OCI-M1 (cell line): ENCODE data around the gene RAB40C.
"Not testable (repeated sequence)": the region's sequence is repeated elsewhere in the genome, so short reads cannot be mapped to it uniquely, and the experiment has no call there.

Source experiments
- DNase-seq: peaks from one replicate; lab custom pipeline; 2025; lab: John Stamatoyannopoulos, UW

RAB40C gene

DNA sequence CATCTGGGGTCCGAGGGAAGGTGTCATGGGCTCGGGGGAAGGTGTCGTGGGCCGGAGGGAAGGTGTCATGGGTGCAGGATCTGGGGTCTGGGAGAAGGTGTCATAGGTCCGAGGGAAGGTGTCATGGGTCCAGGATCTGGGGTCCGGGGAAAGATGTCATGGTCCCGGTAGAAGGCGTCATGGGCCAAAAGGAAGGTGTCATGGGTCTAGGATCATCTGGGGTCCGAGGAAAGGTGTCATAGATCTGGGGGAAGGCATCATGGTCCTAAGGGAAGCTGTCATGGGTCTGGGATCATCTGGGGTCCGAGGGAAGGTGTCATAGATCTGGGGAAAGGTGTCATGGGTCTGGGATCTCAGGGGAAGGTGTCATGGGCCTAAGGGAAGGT is 942 bp downstream of the RAB40C start:
- no peak for DNase-seq

DNA sequence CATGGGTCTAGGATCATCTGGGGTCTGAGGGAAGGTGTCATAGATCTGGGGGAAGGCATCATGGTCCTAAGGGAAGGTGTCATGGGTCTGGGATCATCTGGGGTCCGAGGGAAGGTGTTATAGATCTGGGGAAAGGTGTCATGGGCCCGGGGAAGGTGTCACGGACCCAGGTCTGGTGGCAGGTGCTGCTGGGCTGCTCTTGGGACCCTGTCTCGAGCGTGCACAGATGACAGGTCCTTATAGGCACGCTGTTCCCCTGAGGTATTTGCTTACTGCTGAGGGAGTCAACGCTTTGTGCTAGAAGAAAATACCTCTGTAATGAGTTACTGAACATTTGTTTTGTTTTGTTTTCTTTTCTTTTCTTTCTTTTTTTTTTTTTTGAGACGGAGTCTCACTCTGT is 1.4 kb downstream of the RAB40C start:
- DNase-seq: no peak

- DNase-seq: no peak
These were observed 2.1 kb downstream of the RAB40C start for GRCh38 chr16:591892-592517.

DNA sequence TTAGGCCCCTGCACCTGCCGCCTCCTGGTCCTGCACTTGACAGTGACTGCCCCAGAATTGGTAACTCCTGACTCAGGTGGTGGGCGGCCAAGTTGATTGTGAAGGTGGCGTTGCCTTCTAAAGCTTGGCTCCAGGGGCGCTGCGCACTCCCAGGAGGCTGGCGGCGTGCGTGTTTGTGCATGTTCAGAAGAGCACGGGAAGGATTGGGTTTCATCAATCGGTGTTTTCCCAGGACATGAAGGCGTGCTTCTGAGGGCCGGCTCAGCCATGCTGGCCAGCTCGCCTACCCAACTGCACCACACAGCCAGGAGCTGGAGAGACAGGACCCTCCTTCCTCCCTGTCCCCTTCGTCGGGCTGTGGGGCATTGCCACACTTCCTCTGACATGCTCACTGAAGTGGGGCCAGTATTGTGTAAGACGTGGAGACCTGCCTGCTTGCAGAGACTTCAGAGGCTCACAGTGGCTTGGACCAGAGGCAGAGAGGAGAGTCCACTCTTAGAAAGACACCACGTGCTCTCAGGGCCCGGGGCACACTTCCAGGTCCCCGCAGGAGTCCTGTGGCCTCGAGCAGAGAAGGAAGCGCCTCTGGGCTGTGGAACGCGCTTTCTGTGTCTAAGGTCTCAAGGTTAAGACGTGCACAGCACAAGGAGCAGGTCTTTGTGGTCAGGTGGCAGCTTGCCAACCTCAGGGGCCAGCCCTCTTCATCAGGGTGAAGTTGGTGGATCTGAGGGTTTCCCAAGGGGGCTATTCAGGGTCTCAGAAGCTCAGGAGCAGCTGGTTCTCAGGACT is 2.8 kb downstream of the RAB40C start:
- DNase-seq: no peak

GRCh38 chr16:593406-593805 is 3.5 kb downstream of the RAB40C start:
- DNase-seq: no peak

GRCh38 chr16:593807-594206 is 3.9 kb downstream of the RAB40C start:
- no peak for DNase-seq

DNA sequence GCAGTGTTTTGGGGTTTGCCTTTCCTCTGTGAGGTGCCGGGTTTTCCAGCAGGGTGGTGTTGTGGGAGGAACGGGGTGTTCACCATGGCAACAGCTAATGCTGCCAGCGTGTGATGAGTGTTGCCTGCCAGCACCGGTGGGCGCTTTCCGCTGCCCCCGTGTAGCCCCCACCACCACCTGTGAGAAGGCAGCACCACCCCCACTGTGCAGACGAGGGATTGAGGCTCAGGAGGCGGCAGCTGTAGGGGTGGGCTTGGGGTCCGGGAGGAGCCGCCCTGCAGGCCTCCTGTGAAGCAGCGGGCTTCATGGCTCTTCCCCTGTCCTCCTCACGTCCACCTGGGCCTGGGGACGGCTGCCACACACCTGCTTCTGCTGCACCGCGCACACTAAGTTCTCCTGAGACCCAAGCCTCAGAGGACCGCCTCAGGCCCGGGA is 5.2 kb downstream of the RAB40C start:
- DNase-seq: no peak

DNA sequence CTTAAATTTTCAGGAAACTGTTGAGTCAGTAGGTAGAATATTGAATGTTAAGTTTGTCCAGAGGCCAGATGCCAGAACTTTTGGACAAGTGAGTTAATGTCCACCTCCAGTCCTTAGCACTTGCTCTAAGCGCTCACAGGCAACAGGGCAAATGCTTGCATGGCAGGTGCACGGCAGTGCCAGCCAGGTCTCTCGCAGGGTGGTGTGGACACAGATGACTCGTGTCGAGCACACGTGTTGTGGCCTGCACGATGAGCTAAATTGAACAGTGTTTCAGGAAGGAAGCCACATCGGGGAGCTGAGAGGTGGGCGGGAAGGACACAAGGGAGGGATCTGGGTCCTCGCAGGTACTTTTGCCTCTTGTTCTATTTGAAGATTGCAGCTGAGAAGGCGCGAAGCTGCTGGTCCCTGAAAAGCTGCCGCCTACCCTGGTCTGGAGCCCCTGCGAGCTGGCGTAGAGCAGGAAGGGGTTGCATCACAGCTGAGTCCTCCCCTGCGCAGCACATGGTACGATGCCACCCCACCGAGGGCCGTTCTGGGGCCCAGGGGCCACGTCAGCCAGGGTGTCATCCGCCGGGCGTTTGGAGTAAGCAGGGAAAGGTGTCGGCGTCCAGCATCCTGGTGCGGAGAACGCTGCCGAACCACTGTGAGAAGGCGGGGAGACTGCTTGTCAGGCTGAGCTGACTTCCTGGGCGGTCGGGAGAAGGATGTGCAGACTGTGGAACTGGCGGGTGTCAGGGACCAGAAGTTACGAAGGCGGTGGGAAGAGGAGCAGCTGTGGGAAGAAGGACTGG is 6.3 kb downstream of the RAB40C start:
- DNase-seq: no peak

DNA sequence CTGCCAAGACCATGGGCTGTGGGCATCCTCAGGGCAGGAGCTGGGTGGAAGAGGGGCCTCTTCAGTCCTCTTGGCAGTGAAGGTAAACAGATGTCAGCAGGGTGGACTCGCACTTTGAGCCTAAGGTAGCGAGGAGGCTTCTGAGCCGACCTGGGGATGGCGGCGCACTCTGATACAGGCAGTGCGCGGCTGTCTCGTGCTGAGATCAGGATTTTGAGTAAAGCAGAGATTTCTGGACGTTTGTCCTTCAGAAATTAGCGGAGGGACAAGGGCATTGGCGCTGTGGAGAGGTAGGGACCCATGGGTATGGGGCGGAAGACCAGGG is 6.8 kb downstream of the RAB40C start:
- DNase-seq: no peak

DNA sequence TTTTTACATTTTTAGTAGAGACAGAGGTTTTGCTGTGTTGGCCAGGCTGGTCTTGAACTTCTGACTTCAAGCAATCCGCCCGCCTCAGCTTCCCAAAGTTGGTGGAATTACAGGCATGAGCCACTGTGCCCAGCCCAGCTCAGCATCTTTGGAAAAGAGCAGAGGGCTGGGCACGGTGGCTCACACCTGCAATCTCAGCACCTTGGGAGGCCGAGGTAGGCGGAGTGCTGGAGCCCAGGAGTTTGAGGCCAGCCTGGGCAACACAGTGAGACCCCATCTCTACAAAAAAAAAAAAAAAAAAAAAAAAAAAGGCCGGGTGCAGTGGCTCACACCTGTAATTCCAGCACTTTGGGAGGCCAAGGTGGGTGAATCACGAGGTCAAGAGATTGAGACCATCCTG is 7.8 kb downstream of the RAB40C start:
- DNase-seq: not testable (repeated sequence)

GRCh38 chr16:598823-599739 is 9.2 kb downstream of the RAB40C start:
- no peak for DNase-seq

DNA sequence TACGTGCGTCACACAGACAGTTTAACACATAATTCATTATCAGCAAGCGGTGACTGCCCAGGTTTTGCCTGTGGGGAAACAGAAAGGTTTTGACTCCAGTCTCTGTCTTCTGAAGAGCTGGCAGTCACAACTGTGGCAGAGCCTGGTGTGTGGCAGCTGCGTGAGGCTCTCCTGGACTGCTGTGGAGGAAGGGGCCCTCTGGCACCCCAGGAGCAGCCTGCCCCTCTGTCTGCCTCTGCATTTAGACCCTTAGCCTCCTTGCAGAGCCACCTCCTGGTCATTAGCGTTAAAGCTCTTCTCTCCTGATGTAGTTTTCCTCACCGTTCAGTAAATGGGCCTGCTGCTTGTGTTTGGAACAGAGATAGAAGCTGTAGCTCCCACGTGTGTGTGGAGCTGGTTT is 10.9 kb downstream of the RAB40C start:
- DNase-seq: no peak

DNA sequence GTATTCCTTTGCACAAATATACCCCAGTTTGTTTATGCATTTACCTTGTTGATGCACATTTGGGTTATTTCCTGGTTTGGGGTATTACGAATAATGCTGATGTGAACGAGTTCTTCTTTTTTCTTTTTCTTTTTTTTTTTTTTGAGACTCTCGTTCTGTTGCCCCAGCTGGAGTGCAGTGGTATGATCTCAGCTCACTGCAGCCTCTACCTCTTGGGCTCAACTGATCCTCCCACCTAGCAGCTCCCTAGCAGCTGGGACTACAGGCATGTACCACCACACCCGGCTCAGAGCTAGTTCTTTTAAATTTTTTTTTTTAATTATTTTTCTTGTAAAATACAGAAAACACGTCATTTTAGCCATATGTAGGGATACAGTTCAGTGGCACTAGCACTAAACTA is 14.1 kb downstream of the RAB40C start:
- DNase-seq: no peak

GRCh38 chr16:606656-607307 is 16.9 kb downstream of the RAB40C start:
- DNase-seq: no peak

- no peak for DNase-seq
These were observed 18.2 kb downstream of the RAB40C start for GRCh38 chr16:608019-608418.

GRCh38 chr16:609316-609715 is 19.4 kb downstream of the RAB40C start:
- DNase-seq: no peak

DNA sequence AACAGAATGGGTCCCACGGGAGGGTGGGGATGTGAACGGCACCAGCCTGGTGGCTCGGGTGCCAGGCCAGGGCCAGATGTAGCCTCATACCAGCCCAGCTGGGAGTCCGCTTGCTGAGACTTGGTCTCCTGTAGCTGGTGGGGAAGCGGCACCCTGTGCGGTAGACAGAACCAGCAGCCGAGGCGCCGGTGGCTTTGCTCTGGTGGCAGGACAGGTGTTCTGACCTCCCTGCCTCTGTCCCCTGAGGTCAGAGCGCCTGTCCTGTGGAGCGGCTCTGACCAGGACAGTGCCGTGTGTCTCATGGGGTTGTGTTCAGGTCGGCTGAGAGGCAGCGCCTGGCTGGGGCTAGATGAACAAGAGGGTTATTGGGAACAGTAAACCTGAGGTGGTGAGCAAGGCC is 20.1 kb downstream of the RAB40C start:
- no peak for DNase-seq

- DNase-seq: no peak
These were observed 20.9 kb downstream of the RAB40C start for GRCh38 chr16:610513-611381.

DNA sequence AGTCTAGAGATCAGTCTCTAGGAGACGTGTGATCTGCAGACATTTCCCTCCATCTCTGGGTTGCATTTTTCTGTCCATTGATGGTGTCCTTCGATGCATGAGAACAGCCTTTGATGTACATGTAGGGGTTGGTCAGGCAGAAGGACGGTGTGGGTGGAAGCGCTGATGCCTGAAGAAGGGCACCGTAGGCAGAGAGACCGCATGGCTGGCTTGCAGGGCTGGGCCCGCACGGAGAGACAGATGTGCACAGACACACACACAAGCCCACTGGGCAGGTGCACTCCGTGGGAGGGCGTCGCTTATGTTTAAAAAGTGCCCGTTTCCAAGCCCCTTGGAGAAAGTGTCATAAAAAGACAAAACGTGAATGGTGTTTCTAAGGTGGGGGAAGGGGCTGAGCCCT is 25.3 kb downstream of the RAB40C start:
- no peak for DNase-seq

- no peak for DNase-seq
These were observed 27.1 kb downstream of the RAB40C start for GRCh38 chr16:616733-617586.
